Left forelimb (tissue), 1 donor: ENCODE data around the gene PCDHB3.
"Not testable (repeated sequence)": the region's sequence is repeated elsewhere in the genome, so short reads cannot be mapped to it uniquely, and the experiment has no call there.

Source experiments
- DNase-seq: peaks from one replicate; pipeline ENCODE4 v3.0.0-alpha.2; 2018; ENCODE audit warnings: low spot score

The PCDHB3 gene

GRCh38 chr5:141100243-141100805 lies at the start of gene PCDHB3:
TSS of gene PCDHB3 (plus strand) at chr5:141100473. CDS start at chr5:141100650, 177 bp downstream.
- DNase-seq, result no peak

GRCh38 chr5:141050622-141051520 lies 49.4 kb upstream of the PCDHB3 start, which contains the start of gene PCDHB1:
TSS of gene PCDHB1 (plus strand) at chr5:141051374. CDS start at chr5:141051471, 97 bp downstream.
- no peak for DNase-seq

- no peak for DNase-seq
These were observed 48.8 kb upstream of the PCDHB3 start for GRCh38 chr5:141051521-141051866.

- no peak for DNase-seq
These were observed 22.4 kb upstream of the PCDHB3 start for GRCh38 chr5:141077826-141078225.

GRCh38 chr5:141082228-141082627 lies 18.0 kb upstream of the PCDHB3 start:
- DNase-seq, result no peak

- no peak for DNase-seq
These were observed 15.7 kb upstream of the PCDHB3 start for GRCh38 chr5:141084487-141084989.

- no peak for DNase-seq
These were observed 5.6 kb upstream of the PCDHB3 start, which contains the start of gene PCDHB2 for GRCh38 chr5:141094481-141095262. TSS of gene PCDHB2 (plus strand) at chr5:141094615. CDS start at chr5:141094791, 176 bp downstream.

GRCh38 chr5:141095263-141095641 lies 5.0 kb upstream of the PCDHB3 start:
- no peak for DNase-seq

- DNase-seq, result not testable (repeated sequence)
These were observed 4.1 kb upstream of the PCDHB3 start for GRCh38 chr5:141096181-141096580.

- DNase-seq, result not testable (repeated sequence)
These were observed 3.7 kb upstream of the PCDHB3 start for GRCh38 chr5:141096586-141096985.

GRCh38 chr5:141101059-141101458 lies 786 bp downstream of the PCDHB3 start:
- no peak for DNase-seq

- DNase-seq, result not testable (repeated sequence)
These were observed 1.8 kb downstream of the PCDHB3 start for GRCh38 chr5:141102070-141102469.

GRCh38 chr5:141102471-141102870 lies 2.2 kb downstream of the PCDHB3 start:
- DNase-seq, result not testable (repeated sequence)

- DNase-seq, result no peak
These were observed 5.1 kb downstream of the PCDHB3 start for GRCh38 chr5:141105350-141105749.

GRCh38 chr5:141119250-141119649 lies 19.0 kb downstream of the PCDHB3 start:
- DNase-seq, result no peak

- DNase-seq, result no peak
These were observed 21.3 kb downstream of the PCDHB3 start, which contains the start of gene PCDHB4 for GRCh38 chr5:141121563-141121962. TSS of gene PCDHB4 (plus strand) at chr5:141121818. CDS start at chr5:141121999, 181 bp downstream.

- no peak for DNase-seq
These were observed 21.7 kb downstream of the PCDHB3 start for GRCh38 chr5:141121985-141122384.

- DNase-seq, result not testable (repeated sequence)
These were observed 23.3 kb downstream of the PCDHB3 start for GRCh38 chr5:141123396-141124135.

GRCh38 chr5:141127305-141127704 lies 27.0 kb downstream of the PCDHB3 start:
- no peak for DNase-seq

GRCh38 chr5:141135030-141135717 lies 34.9 kb downstream of the PCDHB3 start, which contains the start of gene PCDHB5:
TSS of gene PCDHB5 (plus strand) at chr5:141135206. CDS start at chr5:141135435, 229 bp downstream.
- no peak for DNase-seq
